ENCODE measurements around the gene GTF3C5. TPM values are rescaled to one million over a fixed set of nuclear protein-coding genes. Genes with fewer than 3 reads are reported as not detected.
A peak's percentile ranks its signal among the peaks of the same experiment; 100 is the strongest.

Gene GTF3C5
- total and polyA plus RNA-seq, 9 of the 15 experiments (the other 6 are each of a cell fraction or from before 2014, with no cell fraction given), result 3.8 to 118 (median 83.7) TPM

DNA sequence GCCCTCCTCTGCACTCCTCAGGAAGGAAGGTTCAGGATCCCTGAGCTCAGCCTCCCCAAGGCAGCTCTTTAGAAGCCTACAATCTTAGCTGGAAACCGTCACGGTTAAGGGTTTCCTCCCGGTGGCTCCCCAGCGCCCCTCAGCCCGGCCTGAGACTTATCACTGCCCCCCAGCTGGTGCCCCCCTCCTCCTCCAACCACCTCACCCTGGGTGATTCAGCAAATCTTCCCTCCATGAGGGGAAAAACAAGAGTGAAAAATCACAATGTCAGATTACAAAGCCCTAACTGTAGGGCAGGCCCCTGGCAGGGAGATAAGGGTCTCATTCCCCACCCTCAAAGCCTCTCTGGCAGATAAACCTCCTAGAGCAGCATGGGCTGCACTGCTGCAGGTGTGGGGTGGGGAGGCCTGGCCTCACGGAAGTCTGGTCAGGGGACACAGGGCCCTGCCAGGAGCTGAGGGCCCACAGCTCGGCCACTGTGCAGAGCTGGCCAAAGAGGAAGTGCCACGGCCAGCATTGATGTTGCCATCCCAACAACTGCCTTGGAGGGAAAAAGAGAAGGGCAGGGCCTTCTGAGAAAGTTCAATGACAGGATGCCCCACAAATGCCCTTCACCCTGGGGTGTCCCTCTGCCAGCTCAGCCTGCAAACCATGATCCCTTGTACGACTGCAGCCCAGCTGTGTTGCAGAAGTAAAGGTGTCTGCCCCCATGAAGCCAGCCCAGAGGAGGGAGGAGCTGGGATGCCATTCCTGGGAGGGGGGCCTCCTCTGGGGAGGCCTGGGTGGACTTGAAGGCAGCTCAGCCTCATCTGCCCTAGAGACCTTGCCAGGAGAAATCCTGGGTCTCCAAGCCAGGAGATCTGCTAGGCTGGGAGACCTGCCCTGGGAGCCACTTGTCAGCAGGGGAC lies 26.5 kb upstream of the GTF3C5 start (continued):
- TF ChIP-seq, protein P1, sequence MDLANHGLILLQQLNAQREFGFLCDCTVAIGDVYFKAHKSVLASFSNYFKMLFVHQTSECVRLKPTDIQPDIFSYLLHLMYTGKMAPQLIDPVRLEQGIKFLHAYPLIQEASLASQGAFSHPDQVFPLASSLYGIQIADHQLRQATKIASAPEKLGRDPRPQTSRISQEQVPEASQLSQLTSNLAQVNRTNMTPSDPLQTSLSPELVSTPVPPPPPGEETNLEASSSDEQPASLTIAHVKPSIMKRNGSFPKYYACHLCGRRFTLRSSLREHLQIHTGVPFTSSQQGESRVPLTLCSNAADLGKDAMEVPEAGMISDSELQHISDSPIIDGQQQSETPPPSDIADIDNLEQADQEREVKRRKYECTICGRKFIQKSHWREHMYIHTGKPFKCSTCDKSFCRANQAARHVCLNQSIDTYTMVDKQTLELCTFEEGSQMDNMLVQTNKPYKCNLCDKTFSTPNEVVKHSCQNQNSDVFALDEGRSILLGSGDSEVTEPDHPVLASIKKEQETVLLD (IDR thresholded peaks at IDR 0.05), result peak; percentile 94
- TF ChIP-seq HDAC3 (IDR thresholded peaks at IDR 0.05; ENCODE audit: borderline replicate concordance, partially characterized antibody), result no peak
- TF ChIP-seq, protein P2, sequence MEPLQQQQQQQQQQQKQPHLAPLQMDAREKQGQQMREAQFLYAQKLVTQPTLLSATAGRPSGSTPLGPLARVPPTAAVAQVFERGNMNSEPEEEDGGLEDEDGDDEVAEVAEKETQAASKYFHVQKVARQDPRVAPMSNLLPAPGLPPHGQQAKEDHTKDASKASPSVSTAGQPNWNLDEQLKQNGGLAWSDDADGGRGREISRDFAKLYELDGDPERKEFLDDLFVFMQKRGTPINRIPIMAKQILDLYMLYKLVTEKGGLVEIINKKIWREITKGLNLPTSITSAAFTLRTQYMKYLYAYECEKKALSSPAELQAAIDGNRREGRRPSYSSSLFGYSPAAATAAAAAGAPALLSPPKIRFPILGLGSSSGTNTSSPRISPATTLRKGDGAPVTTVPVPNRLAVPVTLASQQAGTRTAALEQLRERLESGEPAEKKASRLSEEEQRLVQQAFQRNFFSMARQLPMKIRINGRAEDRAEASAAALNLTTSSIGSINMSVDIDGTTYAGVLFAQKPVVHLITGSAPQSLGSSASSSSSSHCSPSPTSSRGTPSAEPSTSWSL (CRISPR knock-in tag; IDR thresholded peaks at IDR 0.05; ENCODE audit: borderline replicate concordance), result no peak
- TF ChIP-seq, protein P3, sequence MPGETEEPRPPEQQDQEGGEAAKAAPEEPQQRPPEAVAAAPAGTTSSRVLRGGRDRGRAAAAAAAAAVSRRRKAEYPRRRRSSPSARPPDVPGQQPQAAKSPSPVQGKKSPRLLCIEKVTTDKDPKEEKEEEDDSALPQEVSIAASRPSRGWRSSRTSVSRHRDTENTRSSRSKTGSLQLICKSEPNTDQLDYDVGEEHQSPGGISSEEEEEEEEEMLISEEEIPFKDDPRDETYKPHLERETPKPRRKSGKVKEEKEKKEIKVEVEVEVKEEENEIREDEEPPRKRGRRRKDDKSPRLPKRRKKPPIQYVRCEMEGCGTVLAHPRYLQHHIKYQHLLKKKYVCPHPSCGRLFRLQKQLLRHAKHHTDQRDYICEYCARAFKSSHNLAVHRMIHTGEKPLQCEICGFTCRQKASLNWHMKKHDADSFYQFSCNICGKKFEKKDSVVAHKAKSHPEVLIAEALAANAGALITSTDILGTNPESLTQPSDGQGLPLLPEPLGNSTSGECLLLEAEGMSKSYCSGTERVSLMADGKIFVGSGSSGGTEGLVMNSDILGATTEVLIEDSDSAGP (CRISPR knock-in tag; IDR thresholded peaks at IDR 0.05), result no peak
- TF ChIP-seq ELF2 (CRISPR knock-in tag; IDR thresholded peaks at IDR 0.05), result 0 out of 2 replicates have a peak, but pooled peaks have one; percentile 47
- no peak for TF ChIP-seq SMC3 (conservative IDR thresholded peaks at IDR 0.05; ENCODE audit: insufficient read depth, low read depth, low read length)
- peak; percentile 97 for TF ChIP-seq MYNN (IDR thresholded peaks at IDR 0.05)
- no peak for TF ChIP-seq MYNN (CRISPR knock-in tag; IDR thresholded peaks at IDR 0.05)
- TF ChIP-seq ZKSCAN8 (CRISPR knock-in tag; IDR thresholded peaks at IDR 0.05), result 0 out of 2 replicates have a peak, but pooled peaks have one; percentile 57
- TF ChIP-seq SMARCC2 (IDR thresholded peaks at IDR 0.05; ENCODE audit: low read depth), result peak; percentile 97
- no peak for TF ChIP-seq KDM4B (IDR thresholded peaks at IDR 0.05; ENCODE audit: borderline replicate concordance in 2 of 2, low read depth in 1 of 2)
- TF ChIP-seq, protein P4, sequence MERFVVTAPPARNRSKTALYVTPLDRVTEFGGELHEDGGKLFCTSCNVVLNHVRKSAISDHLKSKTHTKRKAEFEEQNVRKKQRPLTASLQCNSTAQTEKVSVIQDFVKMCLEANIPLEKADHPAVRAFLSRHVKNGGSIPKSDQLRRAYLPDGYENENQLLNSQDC (CRISPR knock-in tag; IDR thresholded peaks at IDR 0.05), result no peak
- peak; percentile 95 for TF ChIP-seq SPI1 (IDR thresholded peaks at IDR 0.05; ENCODE audit: borderline replicate concordance, low read depth, low read length)
- TF ChIP-seq, protein P5, sequence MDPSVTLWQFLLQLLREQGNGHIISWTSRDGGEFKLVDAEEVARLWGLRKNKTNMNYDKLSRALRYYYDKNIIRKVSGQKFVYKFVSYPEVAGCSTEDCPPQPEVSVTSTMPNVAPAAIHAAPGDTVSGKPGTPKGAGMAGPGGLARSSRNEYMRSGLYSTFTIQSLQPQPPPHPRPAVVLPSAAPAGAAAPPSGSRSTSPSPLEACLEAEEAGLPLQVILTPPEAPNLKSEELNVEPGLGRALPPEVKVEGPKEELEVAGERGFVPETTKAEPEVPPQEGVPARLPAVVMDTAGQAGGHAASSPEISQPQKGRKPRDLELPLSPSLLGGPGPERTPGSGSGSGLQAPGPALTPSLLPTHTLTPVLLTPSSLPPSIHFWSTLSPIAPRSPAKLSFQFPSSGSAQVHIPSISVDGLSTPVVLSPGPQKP (CRISPR knock-in tag; IDR thresholded peaks at IDR 0.05), result no peak
- TF ChIP-seq RBM39 (optimal IDR thresholded peaks at IDR 0.05; ENCODE audit: low read depth, low read length), result no peak
- peak; percentile 93 for TF ChIP-seq DACH1 (IDR thresholded peaks at IDR 0.05; ENCODE audit: partially characterized antibody)
- no peak for TF ChIP-seq COPS2 (conservative IDR thresholded peaks at IDR 0.05)
- no peak for TF ChIP-seq PCBP2 (IDR thresholded peaks at IDR 0.05; ENCODE audit: low read depth, low read length, poor library complexity, severe bottlenecking)
- TF ChIP-seq MAFF (IDR thresholded peaks at IDR 0.05; ENCODE audit: low read length), result peak; percentile 96
- TF ChIP-seq FOSL1 (tag; conservative IDR thresholded peaks at IDR 0.05), result peak; percentile 92
- no peak for TF ChIP-seq DNMT1 (IDR thresholded peaks at IDR 0.05)
- TF ChIP-seq CBFA2T3 (IDR thresholded peaks at IDR 0.05), result peak; percentile 100
- TF ChIP-seq GTF2E2 (tag; IDR thresholded peaks at IDR 0.05), result no peak; the same call in 1 of the 2 replicates
